ENCODE data around the gene ADD2.

ADD2 gene

DNA sequence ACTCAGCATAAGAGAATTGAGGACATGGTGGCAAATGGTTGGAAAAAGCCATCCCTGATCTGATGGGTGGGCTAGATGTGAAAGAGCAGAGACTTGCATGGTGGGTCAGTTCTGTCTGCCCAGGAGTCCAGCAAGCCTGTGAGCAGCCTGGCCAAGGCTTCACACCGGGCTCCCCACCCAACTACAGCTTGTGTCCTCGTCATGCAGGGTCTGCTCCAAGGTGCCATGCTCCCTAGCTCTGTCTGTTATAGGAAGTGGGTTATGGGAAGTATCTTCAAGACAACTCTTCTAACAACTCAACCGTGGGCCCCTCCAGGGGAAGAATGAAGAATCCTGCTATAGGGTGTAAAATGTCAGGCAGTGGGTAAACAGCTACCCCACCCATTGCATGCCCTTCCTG lies 97.4 kb downstream of the ADD2 start:
- no peak for ATAC-seq

DNA sequence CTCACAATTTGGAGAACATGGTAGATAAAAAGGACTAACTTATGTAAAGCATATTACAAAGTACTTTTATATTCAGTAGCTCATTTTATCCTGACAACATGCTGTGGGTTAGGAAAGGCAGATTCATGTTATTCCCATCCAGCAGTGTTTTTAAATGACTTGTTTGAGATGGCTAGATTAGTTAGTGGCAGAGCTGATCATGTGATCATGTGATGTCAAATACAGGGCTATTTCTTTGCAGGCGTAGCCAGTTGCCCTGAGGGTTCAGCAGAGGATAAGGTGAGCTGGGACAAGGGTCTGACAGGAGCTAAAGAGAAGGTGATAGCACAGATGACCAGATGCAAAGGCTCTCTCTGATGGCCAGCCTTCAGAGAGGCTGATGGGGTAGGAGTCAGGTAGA lies 97.8 kb downstream of the ADD2 start:
- no peak for ATAC-seq

- ATAC-seq, result no peak
Observed at GRCh38 chr2:70668911-70669310, 99.1 kb downstream of the ADD2 start.

DNA sequence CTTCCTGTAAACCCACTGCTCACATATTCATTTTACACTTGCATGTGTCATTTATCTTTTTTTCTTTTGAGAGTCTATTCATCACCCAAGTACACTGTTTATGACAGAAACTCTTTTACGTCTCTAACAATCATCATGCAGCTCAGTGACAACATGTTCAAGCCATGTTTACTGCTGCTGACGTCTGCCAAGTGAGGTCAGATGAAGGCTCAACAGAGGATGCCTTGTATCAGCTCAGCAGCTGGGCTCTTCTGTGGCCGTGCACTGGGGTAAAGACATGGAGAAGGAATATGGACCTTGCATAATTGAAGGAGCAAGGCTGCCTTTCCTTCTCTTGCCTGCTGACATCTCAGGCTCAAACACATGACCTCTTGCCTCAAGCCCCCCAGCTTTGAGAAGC lies 99.6 kb downstream of the ADD2 start:
- ATAC-seq, result no peak

- ATAC-seq, result no peak
Observed at GRCh38 chr2:70664525-70664924, 103.5 kb downstream of the ADD2 start.

DNA sequence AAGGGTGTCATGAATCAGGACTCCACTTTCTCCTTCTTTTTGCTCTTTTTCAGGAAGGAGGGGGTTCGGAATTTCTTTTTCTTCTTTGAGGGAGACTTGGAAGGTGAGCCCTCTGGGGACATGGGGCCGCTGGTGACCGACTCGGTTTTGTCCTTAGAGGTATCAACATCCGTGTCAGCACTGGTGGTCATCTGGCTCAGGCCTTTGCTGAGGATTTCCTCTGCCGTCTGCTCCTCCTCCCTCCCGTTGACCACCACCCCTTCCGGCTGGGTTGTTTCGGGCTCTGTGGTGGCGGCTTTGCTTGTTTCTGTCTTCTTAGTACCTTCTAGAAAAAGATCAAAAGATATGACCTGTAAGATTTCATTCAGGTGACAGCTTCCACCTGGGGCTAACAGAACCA lies 104.6 kb downstream of the ADD2 start:
- no peak for ATAC-seq

DNA sequence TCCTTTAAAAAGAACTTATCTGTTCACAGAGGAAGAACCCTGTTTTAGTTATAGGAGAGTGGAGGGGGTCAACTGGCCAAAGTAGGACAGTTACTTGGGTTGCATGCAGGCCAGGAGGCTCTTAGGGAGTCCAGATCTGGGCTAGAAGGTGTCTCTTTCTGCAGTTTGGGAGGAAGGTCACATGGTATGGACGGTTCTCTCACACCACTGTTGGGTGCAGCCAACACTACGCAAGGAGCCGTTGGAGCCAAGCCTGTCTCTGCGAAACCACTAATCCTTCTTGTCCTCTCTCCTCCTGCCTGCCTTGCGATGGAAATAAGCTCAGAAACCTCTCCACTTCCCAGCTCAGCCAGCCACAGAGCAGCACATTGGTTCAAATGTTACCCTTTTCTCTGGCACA lies 108.4 kb downstream of the ADD2 start:
- no peak for ATAC-seq

DNA sequence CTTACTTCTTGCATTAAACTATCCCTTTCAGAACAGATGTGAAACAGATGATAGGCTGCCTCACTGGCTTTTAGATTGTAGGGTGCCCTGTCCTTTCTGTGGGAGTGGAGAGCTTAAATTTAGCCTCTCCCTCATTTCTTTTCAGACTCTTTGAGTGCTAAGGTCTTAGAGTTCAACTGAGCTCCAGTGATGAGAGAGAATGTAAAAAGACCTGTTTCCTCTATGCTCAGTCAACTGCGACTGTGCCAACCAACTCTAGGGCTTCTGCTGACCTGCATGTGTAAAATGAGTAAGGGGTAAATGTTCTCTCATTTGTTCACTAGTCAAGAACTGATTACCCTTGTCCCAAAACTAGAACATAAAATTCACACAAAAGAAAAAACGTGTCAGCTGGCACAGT lies 109.5 kb downstream of the ADD2 start:
- no peak for ATAC-seq

GRCh38 chr2:70657246-70657645 lies 110.8 kb downstream of the ADD2 start:
- no peak for ATAC-seq

DNA sequence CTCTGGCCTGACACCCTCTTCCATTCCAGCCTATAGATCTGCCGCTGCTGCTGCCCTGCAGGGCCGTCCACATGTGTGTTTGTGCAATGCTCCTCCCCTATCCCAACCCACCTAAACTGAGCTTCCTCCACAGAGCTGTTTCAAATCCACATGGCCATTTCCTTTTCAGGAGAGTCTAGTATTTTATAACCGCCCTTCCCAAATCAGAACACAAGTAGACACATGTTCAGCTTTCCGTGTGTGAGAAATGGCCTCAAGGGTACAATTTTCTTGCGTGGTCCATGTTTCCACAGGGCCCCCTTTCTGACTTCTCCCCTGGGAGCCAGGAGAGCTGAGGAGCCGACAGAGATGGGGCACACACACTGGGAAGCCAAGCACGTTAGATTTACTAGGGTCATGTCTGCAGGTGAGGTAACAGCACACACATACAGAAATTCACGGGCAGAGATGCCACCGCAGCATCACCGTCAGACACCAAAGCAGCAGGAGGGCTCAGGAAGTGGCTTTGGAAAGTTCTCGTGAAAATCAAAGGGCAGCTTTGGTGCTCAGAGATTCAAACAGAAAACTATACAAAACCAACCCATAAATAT lies 111.5 kb downstream of the ADD2 start:
- no peak for ATAC-seq

DNA sequence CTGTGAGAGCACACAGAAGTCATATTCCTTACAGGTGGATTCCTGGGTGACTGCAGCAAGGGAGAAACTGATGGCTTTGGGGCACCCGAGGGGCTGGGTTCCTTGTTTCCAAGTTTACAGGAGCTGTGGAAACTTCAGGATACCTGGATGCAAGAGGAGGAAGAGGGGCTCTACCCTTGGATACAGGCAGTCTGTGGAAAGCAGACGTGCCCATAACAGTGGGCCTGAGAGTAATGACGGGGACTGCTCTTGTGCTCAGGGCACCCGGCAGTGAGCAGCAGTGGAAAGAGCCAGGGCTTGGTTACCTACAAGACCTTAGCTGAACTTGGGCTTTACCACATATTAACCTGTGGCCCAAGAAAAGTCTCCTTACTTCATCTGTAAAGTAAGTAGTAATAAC lies 112.2 kb downstream of the ADD2 start:
- no peak for ATAC-seq

- peak in 1 of 2 donors; percentile 53 for ATAC-seq
Observed at GRCh38 chr2:70655211-70655610, 112.8 kb downstream of the ADD2 start.

DNA sequence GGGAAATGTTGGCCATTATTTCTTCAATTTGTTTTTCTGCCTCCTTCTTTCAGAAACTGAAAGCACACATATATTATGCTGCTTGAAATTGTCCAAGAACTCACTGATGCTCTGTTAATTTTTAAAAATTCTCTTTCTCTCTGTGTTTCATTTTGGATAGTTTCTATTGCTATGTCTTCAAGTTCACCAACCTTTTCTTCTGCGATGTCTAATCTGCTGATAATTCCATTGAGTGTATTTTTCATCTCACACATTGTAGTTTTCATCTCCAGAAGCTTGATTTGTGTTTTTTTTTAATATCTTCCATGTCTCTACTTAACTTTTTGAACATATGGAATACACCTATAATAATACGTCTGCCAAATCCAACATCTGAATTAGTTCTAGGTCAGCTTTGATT lies 116.3 kb downstream of the ADD2 start:
- no peak for ATAC-seq

GRCh38 chr2:70651014-70651413 lies 117.0 kb downstream of the ADD2 start:
- no peak for ATAC-seq

GRCh38 chr2:70648961-70649360 lies 119.0 kb downstream of the ADD2 start:
- no peak for ATAC-seq

DNA sequence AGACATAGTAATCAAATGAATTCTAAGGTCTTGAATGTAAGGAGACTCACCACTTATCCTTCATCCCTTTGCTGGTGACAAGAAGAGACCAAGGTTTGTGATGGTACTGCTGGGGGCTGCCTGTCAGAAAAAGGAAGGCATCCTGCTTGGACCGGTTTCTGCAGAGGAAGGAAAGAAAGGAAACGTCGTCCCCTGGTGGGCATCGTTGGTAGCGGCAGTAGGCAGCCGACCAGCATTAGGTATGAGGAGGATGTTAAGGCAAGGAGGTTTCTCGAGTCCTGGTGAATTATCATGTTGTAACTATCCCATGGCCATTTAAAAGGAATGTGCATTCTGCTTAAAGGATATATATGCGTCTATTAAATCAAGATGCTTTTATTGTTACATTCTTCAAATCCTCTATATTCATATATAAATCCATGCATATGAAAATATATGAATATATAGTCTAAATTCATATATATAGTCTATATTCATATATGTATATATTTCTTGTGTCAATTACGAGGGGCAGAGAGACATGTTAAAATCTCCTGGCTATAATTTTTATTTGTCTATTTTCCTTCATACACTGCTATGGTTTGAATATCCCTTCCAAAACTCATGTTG lies 120.0 kb downstream of the ADD2 start:
- ATAC-seq, result peak; percentile 63

DNA sequence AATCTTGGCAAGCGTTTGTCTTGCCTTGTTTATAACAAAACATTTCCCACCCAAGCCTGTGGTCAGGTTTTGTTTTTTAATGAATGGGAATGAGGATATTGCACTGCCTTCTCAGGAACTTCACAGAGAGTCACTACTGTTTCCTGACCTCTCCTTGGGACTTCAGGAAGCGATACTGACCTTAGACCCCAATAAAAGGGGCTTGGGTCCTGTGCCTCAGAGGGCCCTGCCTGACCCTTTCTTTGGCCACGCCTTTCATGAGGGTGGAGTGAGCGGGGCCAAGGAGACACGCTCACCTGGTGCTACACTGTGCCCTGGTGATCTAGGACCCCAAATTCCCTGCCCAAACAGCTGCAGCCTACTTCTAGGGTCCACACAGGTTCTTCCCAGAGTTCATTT lies 121.6 kb downstream of the ADD2 start:
- ATAC-seq, result no peak

DNA sequence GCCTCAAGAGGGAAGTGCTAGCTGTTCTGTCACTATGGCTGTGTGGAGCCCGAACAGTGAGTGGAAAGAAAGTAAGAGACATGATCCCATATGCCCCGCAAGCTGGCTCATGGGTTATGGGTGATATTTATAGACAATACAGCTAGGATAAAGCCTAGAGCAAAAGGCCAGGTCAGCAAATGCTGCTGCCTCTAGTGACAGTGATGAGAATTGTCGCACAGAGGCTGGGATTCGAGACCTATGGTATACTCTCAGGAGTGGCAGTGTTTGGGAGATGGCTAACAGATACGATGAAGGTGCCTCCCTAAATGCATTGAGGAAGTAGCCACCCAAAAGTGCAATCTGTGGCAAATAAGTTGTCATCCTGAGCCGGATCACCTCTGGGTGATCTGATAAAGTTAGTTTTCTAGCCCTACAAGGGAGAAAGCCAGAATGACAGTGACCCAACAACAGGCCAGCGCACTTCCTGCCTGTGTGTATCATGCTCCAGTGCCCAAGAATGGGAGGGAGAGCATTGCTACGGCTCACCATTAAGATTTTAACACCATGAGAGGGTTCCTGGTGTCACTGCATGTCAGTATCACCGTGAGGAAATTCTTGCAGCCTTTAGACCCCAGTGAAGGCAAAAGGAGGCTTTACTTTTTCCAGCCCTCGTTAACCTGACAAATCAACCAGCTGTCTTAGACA lies 122.1 kb downstream of the ADD2 start:
- peak in 1 of 2 donors; percentile 24 for ATAC-seq

- ATAC-seq, result no peak
Observed at GRCh38 chr2:70643715-70644114, 124.3 kb downstream of the ADD2 start.

DNA sequence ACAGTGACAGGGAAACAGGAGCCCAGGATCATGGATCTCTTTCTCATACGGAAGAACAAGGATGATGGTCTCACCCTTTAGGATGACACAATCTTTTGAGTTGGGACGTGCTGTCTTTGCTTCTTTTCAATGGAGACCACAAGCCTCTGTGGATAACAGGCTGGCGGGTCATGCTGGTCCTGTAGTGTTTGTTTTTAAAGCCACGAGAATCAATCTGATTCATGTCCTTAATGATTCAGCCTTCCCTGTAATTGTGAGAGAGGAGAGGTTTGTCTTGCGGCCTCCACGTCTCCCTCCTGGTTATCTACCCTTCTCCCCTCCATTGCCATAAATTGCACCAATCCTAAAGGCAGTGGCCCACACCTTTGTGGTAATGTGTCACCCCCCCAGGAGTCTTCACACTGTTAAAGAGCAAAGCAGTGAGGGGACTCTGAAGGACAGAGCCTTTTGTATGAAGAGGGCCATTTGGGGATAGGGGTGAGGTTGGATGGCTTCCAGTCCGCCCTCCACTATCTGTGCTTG lies 126.7 kb downstream of the ADD2 start:
- ATAC-seq, result no peak

GRCh38 chr2:70639841-70640436 lies 128.1 kb downstream of the ADD2 start:
- ATAC-seq, result no peak

DNA sequence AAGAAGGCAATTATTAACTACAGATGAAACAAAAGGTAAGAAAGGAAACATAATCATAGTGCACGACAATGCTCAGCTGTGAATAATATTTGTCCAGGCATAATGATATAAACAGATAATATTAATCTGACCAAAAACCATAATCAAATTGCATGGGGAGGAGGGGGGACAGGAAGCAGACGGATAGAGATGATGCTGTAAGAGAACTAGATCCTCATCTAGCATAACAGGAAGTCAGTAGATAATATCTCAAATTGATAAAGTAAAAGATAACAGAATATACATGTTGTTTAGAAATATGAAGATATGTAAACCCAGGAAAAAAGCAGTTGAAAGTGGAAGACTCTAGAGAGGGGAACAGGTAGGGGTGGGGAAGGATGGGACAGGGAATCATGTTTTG lies 129.4 kb downstream of the ADD2 start:
- ATAC-seq, result no peak

DNA sequence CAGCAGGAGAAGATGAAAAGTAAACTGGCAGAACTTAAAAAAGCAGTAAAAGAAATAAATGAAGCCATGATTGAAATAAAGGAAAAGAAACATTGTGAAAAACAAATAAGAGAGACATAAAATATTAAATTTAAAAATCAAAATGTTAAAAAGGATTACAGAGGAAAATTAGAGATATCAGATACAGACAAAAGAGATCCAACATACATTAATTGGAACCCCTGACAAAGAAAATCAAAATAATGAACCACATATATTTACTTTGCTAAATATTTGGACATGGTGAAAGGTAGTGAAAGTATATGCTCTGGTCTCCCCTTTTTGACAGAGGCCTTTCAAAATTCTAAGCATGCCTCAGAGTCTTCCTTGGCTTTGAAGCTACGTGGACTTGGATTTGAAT lies 134.5 kb downstream of the ADD2 start:
- ATAC-seq, result no peak

DNA sequence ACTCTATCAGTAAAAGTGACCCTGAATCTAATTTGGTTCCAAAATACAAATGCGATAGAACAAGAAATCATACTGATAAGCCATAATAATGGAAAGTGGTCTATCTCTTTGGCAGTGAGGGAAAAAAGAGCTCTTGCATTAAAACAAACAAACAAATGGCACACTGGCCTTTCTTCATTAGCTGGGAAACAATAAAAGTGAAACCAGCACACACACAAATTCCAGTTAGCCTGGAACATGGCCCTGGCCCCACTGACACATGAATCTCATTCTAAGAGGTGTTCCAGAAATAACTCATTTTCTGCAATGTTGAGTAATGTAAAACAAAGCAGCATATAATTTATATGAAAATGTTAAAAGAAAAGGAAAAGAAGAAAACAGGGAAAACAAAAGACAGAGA lies 135.0 kb downstream of the ADD2 start:
- no peak for ATAC-seq

Data from activated CD4-positive, CD25-positive, alpha-beta regulatory T cell treated with anti-CD3 and anti-CD28 coated beads, Interleukin-2, amount 50 U/mL, for 24 hours (primary cell).